HG02938 (cell line): ENCODE data around the gene AUTS2.

ENCODE experiments used
- ATAC-seq: cut with Tn5 transposase; IDR thresholded peaks from one replicate; pipeline ENCODE4 v1.9.1; 2021; ENCODE audit warnings: mild to moderate bottlenecking, moderate library complexity; ENCODE audit not compliant: unreplicated experiment

AUTS2 gene

GRCh38 chr7:70596598-70596913, 998.3 kb downstream of the AUTS2 start:
- no peak for ATAC-seq

DNA sequence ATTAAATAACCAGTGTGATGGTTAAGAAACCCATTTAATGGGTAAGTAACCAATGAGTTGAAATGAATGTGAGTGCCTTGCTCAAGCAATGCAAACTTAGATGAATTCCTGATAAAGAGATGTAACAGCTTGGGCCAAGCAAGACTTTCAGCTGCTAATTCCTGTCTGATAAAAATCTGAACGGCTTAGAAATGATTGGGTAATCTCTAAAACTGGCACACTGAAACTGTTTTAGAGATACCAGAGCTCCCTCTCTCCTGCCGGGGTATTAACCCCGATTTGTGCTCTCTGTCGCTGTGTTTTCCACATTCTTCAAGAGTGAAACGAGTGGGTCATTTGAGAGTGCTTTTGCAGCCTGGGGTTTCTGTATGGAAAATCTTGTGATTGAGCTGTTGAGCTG, 998.8 kb downstream of the AUTS2 start:
- no peak for ATAC-seq

- ATAC-seq = no peak
These were observed 1000.7 kb downstream of the AUTS2 start for GRCh38 chr7:70598976-70599375.

GRCh38 chr7:70599446-70600190, 1001.3 kb downstream of the AUTS2 start:
- ATAC-seq = no peak

DNA sequence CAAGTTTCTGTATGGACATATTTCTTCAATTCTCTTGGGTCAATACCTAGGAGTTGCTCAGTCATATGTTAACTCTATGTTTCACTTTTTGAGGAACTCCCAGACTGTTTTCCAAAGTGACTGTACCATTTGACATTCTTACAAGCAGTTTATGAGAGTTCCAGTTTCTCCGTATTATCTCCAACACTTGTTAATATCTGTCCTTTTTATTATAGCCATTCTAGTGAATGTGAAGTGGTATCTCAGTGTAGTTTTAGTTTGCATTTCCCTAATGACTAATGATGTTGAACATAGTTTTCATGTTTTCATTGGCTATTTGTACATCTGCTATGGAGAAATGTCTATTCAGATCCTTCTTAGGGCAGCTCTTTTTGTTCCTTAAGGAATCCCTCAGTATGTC, 1002.7 kb downstream of the AUTS2 start:
- no peak for ATAC-seq

DNA sequence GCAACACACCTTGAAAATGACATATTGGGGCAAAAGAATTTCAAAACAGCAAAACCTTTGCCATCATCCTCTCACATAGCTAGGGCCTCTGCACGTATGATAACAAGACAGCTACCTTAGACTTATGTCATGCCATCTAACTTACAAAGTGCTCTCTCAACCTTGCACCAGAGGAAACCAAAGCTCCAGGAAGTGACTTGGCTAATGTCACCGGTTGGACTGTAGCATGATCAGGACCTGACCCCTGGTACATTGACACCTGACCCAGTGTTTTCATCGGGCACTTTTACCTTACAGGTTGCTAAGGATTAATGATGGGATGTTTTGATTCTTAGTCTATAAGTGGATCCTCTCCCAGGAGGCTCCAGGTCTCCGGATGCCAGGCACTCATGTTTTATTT, 1003.8 kb downstream of the AUTS2 start:
- no peak for ATAC-seq

- ATAC-seq = no peak
These were observed 1009.0 kb downstream of the AUTS2 start for GRCh38 chr7:70607281-70607680.

DNA sequence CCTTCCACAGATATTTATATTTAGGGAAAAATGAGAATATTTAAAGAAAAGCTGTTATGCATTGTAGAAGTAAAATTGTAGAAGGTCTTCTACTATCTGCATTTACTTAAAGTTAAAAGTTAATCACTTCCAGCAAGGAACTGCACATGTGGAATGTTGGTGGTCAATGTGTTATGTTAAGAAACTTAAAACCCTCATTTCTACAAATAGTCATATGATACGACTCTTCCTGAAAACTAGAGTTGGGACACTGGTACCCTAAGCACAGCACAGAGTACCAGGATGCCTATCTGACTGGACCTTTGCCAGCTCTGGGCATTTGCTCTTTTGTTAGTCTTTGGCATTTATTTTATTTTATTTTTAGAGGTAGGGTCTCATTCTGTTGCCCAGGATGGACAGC, 1009.5 kb downstream of the AUTS2 start:
- no peak for ATAC-seq

GRCh38 chr7:70608229-70608628, 1010.0 kb downstream of the AUTS2 start:
- ATAC-seq = no peak

GRCh38 chr7:70612811-70613210, 1014.5 kb downstream of the AUTS2 start:
- ATAC-seq = no peak

DNA sequence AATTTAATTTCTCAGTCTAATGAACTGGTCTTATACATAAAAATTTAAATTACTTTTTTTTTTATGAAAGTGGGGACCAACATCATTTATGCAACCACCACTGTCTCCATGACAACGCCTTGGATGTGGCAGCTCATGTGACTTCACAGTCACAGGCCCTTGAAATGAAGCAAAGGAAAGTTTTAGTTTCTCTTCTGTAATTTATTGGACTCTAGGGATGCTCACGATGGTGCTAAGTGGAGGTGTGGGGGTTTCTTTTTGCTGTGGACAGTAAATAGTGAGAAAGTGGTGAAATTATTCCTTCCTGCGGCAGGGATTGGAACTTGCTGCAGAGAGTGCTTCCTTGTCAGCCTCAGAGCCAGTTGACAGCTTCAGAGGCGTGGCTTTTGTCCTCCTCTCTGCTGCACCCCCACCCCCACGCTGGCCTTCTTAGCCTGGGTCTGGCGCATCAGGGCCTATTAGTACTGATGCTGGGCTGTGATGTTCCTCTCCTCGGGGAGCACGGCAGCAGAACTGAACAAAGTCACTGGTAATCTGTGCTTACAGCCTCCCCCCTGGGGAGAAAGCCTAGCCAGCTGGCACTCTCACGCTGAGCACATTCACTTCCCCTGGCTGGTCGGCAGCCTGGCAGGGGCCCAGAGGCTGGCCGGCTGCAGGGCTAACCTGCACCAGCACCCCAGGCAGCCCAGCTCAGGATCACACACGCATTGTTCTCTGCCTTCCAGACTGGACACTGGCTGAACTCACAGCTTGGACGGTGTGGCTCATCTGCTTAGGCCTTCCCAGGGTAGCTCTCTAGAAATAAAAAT, 1016.2 kb downstream of the AUTS2 start:
- ATAC-seq = no peak

GRCh38 chr7:70615066-70615606, 1016.9 kb downstream of the AUTS2 start:
- ATAC-seq = no peak

DNA sequence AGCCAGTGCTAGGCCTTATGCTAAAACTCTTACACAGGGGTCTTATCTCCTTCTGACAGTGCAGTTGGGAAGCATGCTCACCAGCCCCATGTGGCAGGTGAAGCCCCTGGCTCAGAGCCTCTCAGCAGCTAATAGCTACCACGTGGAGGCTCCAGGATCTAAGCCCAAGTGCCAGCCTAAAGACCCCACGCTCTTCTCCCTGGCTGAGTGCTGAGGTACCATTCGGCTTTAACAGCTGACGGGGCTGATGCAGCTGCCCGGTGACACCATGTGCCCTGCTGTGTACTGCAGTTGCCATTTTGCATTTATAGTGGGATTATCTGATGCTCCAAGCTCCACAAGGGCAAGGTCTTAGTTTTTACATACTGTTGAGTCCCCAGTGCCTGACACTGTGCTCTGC, 1017.9 kb downstream of the AUTS2 start:
- ATAC-seq = no peak

DNA sequence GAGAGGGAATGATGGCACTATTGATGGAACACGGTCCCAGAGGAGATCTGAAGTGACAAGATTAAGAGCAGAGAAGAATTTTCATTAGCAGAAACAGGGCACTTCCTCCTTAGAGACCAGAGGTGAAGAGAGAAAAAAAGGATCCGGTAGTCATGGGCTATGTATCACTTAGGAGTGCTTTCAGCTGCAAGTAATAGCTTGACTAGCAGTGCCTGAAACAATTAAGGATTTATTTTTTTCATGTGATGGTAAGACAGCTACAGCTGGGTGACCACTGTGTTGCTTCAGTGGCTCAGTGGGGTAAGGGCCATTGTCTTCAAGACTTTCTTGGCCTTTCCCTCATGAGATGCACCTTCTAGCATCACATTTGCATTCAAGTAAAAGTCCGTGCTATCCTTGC, 1018.5 kb downstream of the AUTS2 start:
- ATAC-seq = no peak

DNA sequence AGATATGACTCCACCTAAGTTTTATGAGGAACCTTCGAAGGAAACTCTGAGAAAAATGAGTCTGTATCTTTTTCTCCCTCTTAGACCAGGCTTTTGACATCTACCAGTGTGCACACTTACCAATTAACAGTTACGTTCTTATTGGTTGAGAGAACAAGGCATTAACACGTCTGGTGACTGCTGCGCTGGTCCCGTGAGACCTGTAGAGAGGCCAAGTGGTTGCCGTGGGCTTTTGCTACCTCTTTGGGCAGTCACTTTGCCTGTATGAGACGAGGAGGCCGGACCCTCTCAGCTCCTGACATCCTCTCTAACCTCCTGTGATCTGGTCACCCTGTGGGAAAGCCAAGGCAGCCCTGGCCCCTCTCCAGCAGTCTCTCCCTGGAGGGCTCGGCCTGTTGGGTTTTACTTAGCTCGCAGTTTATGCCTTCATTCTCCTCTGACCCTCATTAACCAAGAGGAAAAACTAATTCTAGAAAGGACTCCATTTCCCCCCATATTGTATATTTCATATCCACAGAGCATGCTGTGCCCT, 1019.8 kb downstream of the AUTS2 start:
- no peak for ATAC-seq

GRCh38 chr7:70619130-70619529, 1020.9 kb downstream of the AUTS2 start:
- no peak for ATAC-seq

GRCh38 chr7:70619659-70620058, 1021.4 kb downstream of the AUTS2 start:
- ATAC-seq = no peak

- no peak for ATAC-seq
These were observed 1022.2 kb downstream of the AUTS2 start for GRCh38 chr7:70620333-70621055.

- no peak for ATAC-seq
These were observed 1023.8 kb downstream of the AUTS2 start for GRCh38 chr7:70621954-70622600.

DNA sequence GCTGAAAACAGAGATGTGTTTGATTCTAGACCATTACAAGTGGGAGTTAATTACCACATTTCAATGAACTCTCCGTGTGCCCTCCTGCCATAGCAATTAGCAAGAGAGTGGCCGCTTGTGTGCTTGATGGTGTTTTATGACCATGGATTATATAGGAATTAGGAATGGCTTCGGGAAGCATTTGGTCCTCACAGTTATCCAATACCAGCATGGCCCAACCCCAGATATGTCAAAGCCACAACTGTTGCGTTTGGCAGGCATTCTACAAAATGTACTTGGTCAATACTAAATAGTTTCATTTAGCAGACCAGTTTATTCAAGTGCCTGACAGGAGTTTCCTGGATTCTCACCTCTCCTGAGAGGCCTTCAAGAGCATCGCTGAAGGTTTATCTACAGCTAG, 1024.7 kb downstream of the AUTS2 start:
- ATAC-seq = no peak
